IgD-negative memory B cell (primary cell): Measurements from ENCODE around the gene PCDH9. TPM values are rescaled to one million over a fixed set of nuclear protein-coding genes. Genes with fewer than 3 reads are reported as not detected.

Source experiments
- H3K27ac Mint-ChIP-seq, 3 donors: one replicate each; pipeline ENCODE4 v1.8.0; 2020 to 2022; ENCODE audit warnings: mild to moderate bottlenecking in 3 of 3, mixed read lengths in 3 of 3, moderate library complexity in 1 of 3
- H3K27me3 Mint-ChIP-seq: one replicate; pipeline ENCODE4 v1.8.0; 2021; ENCODE audit warnings: mixed read lengths
- H3K36me3 Mint-ChIP-seq: one replicate; pipeline ENCODE4 v1.8.0; 2020; ENCODE audit warnings: mild to moderate bottlenecking, mixed read lengths
- H3K4me1 Mint-ChIP-seq, 3 donors: one replicate each; pipeline ENCODE4 v1.8.0; 2020 to 2022; ENCODE audit warnings: mixed read lengths in 3 of 3, mild to moderate bottlenecking in 1 of 3
- H3K4me3 Mint-ChIP-seq, 4 donors: one replicate each; pipeline ENCODE4 v1.8.0; 2020 to 2022; ENCODE audit warnings: mild to moderate bottlenecking in 4 of 4, mixed read lengths in 4 of 4, moderate library complexity in 3 of 4
- H3K9me3 Mint-ChIP-seq, 3 donors: one replicate each; pipeline ENCODE4 v1.8.0; 2020 to 2021; ENCODE audit warnings: mixed read lengths in 3 of 3, mild to moderate bottlenecking in 1 of 3
- polyA plus RNA-seq: library from polyadenylated mRNA; unstranded; fragments of 300-500 nt; fragmentation: Illumina TruSeq; gene quantifications from one replicate; pipeline ENCODE4 v1.2.3, GENCODE V29; 2021

Gene PCDH9
- polyA plus RNA-seq, 1 donor from 2014 or later, result 2.3 TPM

- Mint-ChIP-seq H3K4me3 (no peak overlapping the region), H3K9me3 (peaks cover 0 to 2% (median 0%) of the 10 kb centered on the region in 3 donors), H3K27ac (no peak overlapping the region), H3K27me3 (no peaks in the 10 kb centered on the region), H3K36me3 (no peaks in the 10 kb centered on the region), H3K4me1 (no peaks in the 10 kb centered on the region)
Measured at GRCh38 chr13:66367356-66367755, 862.8 kb downstream of the PCDH9 start.

DNA sequence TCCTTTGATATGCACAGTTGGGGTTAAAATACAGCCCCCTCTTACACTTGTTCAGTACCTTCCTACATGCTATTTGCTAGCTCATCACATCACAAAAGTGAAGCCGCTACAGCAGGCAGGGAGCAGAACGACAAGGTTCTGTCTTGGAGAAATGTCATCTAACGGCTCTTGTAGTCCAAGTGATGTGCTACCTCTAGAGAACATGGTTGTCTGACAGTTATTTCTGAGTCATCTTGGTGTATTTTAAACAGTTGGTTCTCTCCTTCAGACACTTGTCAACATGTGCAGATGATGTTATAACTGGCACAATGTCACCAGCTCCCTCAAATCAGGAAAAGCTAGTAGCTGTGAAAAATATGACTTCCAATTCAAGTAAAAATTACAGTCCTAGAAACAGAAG, 865.0 kb downstream of the PCDH9 start:
- Mint-ChIP-seq H3K4me3 (no peak overlapping the region), H3K4me1 (no peaks in the 10 kb centered on the region), H3K36me3 (no peaks in the 10 kb centered on the region), H3K27ac (no peak overlapping the region), H3K9me3 (peaks cover 0 to 2% (median 2%) of the 10 kb centered on the region in 3 donors), H3K27me3 (no peaks in the 10 kb centered on the region)

DNA sequence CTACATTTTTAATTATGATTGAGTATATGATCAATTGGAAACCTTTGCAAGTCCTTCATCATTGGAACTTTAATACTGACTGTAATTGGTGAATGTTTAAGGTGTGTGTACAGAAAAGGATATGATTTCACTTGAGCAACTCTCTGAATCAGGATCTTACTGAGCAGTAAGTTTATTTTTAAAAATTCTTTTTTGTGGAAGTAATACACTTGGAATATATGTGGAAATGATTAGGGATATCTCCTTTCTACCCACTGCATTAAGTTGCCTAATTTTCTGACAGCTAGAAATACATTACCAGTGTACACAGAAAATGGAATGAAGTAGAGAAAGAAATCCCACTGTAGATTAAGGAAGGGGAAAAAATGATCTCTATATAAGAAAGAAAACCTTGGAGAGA, 865.8 kb downstream of the PCDH9 start:
- no peak overlapping the region for H3K4me3 Mint-ChIP-seq
- no peaks in the 10 kb centered on the region for H3K4me1 Mint-ChIP-seq
- H3K36me3 Mint-ChIP-seq, result no peaks in the 10 kb centered on the region
- no peak overlapping the region for H3K27ac Mint-ChIP-seq
- H3K9me3 Mint-ChIP-seq, result peaks cover 0 to 2% (median 2%) of the 10 kb centered on the region in 3 donors
- H3K27me3 Mint-ChIP-seq, result no peaks in the 10 kb centered on the region

GRCh38 chr13:66362485-66362884, 867.7 kb downstream of the PCDH9 start:
- Mint-ChIP-seq H3K9me3 (peaks cover 0 to 2% (median 2%) of the 10 kb centered on the region in 3 donors), H3K4me3 (no peak overlapping the region), H3K36me3 (no peaks in the 10 kb centered on the region), H3K27ac (no peak overlapping the region), H3K27me3 (no peaks in the 10 kb centered on the region), H3K4me1 (no peaks in the 10 kb centered on the region)

- Mint-ChIP-seq H3K9me3 (peaks cover 0 to 2% (median 2%) of the 10 kb centered on the region in 3 donors), H3K4me3 (no peak overlapping the region), H3K4me1 (no peaks in the 10 kb centered on the region), H3K27me3 (no peaks in the 10 kb centered on the region), H3K27ac (no peak overlapping the region), H3K36me3 (no peaks in the 10 kb centered on the region)
Measured at GRCh38 chr13:66359910-66360552, 870.1 kb downstream of the PCDH9 start.

DNA sequence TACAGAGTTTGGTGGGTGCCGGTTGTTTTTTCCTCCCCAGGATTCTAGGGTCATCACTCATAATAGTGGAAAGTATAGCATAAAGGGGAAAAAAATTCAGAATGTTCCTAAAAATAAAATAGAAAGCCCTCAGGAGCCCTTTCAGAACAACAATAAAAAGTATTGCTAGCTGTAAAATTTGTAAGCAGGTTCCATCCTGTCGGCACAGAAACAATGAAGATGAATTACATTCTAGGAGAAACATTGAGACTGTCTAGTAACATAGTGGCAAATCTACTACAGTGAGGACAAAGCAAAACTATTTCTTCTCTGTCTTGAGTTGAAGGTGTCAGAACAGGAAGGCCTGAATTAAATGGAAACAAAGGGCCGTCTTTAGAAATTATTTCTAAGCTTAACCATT, 870.7 kb downstream of the PCDH9 start:
- Mint-ChIP-seq H3K4me1 (no peaks in the 10 kb centered on the region), H3K36me3 (no peaks in the 10 kb centered on the region), H3K27ac (no peak overlapping the region), H3K27me3 (no peaks in the 10 kb centered on the region), H3K9me3 (peaks cover 0 to 2% (median 2%) of the 10 kb centered on the region in 3 donors), H3K4me3 (no peak overlapping the region)

DNA sequence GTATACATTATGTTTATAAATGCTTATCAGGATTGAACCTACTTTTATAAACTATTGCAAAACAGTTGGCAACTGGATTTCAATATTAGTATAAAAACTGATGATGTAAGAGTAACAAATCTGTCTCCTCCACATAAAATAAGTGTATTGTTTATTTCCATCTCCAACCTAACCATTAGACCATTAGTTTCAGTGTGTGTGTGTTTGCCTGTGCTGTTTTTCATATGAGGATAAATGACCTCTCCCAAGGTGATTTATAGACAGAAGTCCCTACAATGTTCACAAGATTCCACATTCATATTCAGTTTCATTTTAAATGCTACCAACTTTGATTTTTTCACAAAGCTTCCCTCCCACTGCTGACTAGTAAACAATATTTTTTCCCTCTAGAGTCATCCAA, 871.6 kb downstream of the PCDH9 start:
- Mint-ChIP-seq H3K4me3 (no peak overlapping the region), H3K4me1 (no peaks in the 10 kb centered on the region), H3K27me3 (no peaks in the 10 kb centered on the region), H3K36me3 (no peaks in the 10 kb centered on the region), H3K9me3 (peaks cover 0 to 2% (median 2%) of the 10 kb centered on the region in 3 donors), H3K27ac (no peak overlapping the region)

GRCh38 chr13:66357463-66357862, 872.7 kb downstream of the PCDH9 start:
- Mint-ChIP-seq H3K27me3 (no peaks in the 10 kb centered on the region), H3K9me3 (peaks cover 0 to 2% (median 0%) of the 10 kb centered on the region in 3 donors), H3K27ac (no peak overlapping the region), H3K36me3 (no peaks in the 10 kb centered on the region), H3K4me1 (no peaks in the 10 kb centered on the region), H3K4me3 (no peak overlapping the region)

DNA sequence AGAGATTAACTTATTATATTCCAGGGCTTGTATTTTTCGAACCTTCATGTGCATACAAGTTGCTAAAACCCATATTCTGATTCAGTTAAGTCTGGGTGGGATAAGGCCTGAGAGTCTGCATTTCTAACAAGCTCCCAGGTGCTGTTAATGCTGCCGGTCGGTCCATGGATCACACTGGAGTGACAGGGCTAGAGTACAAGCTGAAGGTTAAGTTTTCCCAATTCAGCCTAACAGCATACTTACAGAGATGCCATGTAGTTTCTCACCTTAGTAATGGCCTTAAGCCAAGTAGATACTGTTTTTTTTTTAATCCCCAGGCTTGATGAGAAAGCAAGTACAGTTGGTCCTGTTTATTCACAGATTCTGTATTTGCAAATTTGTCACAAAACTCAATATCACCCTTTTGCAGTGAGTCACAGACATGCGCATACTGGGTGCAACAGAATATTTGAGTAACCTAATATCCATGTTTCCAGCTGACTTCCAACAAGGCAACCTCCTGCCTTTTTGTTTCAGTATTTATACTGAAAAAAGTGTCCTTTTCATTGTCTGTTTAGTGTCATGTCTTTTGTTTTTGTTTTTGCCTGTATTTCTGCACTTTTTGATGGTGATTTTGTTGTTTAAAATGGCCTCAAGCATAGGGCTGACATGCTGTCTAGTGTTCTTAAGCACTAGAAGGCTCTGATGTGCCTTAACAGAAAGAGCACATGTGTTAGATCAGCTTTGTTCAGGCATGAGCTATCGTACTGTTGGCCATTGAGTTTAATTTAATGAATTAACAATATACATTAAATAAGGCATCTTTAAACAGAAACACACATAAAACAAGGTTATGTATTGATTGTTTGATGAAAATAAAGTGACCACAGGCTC, 875.0 kb downstream of the PCDH9 start:
- H3K27ac Mint-ChIP-seq, result no peak overlapping the region
- H3K4me3 Mint-ChIP-seq, result no peak overlapping the region
- no peaks in the 10 kb centered on the region for H3K36me3 Mint-ChIP-seq
- H3K27me3 Mint-ChIP-seq, result no peaks in the 10 kb centered on the region
- no peaks in the 10 kb centered on the region for H3K9me3 Mint-ChIP-seq
- no peaks in the 10 kb centered on the region for H3K4me1 Mint-ChIP-seq

- peaks cover 0 to 1% (median 0%) of the 10 kb centered on the region in 3 donors for H3K9me3 Mint-ChIP-seq
- no peaks in the 10 kb centered on the region for H3K4me1 Mint-ChIP-seq
- no peaks in the 10 kb centered on the region for H3K27me3 Mint-ChIP-seq
- H3K27ac Mint-ChIP-seq, result no peak overlapping the region
- no peaks in the 10 kb centered on the region for H3K36me3 Mint-ChIP-seq
- H3K4me3 Mint-ChIP-seq, result no peak overlapping the region
Measured at GRCh38 chr13:66353664-66354063, 876.5 kb downstream of the PCDH9 start.

DNA sequence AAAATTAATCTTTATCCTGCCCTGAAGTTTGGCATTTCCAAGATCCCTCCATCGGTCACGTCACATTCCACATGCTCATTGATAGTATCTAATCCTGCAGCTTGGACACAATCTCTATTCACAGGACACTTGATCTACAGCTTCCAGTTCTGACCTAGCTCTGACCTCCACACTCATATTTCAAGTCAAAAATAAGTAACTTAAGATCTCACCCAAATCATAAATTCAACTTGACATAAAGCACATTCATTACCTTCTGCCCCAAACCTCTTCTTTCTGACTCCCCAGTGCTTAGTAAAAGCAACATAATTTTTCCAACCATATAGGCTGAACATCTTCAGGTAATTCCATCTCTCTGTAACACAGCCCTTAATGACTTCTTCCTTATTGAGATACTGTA, 880.2 kb downstream of the PCDH9 start:
- Mint-ChIP-seq H3K4me3 (no peak overlapping the region), H3K27ac (no peak overlapping the region), H3K4me1 (no peaks in the 10 kb centered on the region), H3K27me3 (no peaks in the 10 kb centered on the region), H3K36me3 (no peaks in the 10 kb centered on the region), H3K9me3 (peaks cover 0 to 4% (median 0%) of the 10 kb centered on the region in 3 donors)

- Mint-ChIP-seq H3K27ac (no peak overlapping the region), H3K9me3 (peaks cover 0 to 4% (median 0%) of the 10 kb centered on the region in 3 donors), H3K27me3 (no peaks in the 10 kb centered on the region), H3K4me3 (no peak overlapping the region), H3K4me1 (no peaks in the 10 kb centered on the region), H3K36me3 (no peaks in the 10 kb centered on the region)
Measured at GRCh38 chr13:66348745-66349690, 881.1 kb downstream of the PCDH9 start.

DNA sequence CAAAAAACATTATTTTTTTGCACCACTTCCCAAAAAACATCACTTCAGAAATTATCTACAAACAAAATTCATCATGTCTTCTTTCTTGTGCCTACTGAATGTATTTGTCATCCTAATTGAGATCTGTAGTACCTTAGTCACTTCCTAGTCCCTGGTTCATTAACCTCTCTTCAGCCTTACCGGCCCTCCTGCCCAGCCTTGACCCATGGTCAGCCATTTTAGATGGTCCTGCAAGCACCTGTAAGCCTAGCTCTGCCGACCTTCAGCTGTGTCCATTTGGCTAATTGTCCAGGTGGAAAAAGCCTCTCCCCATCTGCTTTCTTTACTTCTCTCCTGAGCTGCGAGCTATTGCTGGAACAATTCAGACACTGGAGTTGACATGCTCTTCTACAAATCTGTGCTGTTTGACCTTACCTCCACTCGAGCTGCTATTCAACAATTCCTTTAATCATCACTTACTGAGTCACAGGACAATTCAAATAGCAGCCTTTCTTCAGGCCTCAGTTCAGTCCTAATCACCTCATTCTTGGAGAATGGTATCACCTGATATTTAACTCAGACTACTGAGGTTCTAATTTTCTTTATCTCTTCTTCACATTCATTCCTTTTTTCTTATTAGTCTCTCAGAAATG, 882.5 kb downstream of the PCDH9 start:
- Mint-ChIP-seq H3K9me3 (peaks cover 0 to 6% (median 0%) of the 10 kb centered on the region in 3 donors), H3K4me3 (no peak overlapping the region), H3K27me3 (no peaks in the 10 kb centered on the region), H3K27ac (no peak overlapping the region), H3K4me1 (no peaks in the 10 kb centered on the region), H3K36me3 (no peaks in the 10 kb centered on the region)

GRCh38 chr13:66345971-66346370, 884.2 kb downstream of the PCDH9 start:
- no peaks in the 10 kb centered on the region for H3K27me3 Mint-ChIP-seq
- H3K4me3 Mint-ChIP-seq, result no peak overlapping the region
- H3K36me3 Mint-ChIP-seq, result no peaks in the 10 kb centered on the region
- H3K27ac Mint-ChIP-seq, result no peak overlapping the region
- peaks cover 0 to 6% (median 0%) of the 10 kb centered on the region in 3 donors for H3K9me3 Mint-ChIP-seq
- H3K4me1 Mint-ChIP-seq, result no peaks in the 10 kb centered on the region

DNA sequence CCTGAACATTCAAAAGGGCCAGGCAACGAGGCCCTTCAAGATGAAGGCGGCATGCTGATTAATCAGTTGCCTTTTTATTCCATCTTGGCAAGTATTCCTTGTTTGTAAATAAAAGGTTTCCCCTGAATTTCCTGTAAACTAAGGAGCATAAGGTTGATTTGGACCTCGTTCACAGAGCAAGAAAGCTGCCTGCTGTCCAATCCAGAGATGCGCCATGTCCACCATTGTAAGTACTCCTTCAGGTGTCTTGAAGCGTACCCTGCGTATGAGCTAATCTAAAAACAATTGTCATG, 884.7 kb downstream of the PCDH9 start:
- Mint-ChIP-seq H3K36me3 (no peaks in the 10 kb centered on the region), H3K9me3 (peaks cover 0 to 6% (median 0%) of the 10 kb centered on the region in 3 donors), H3K27me3 (no peaks in the 10 kb centered on the region), H3K27ac (no peak overlapping the region), H3K4me3 (no peak overlapping the region), H3K4me1 (no peaks in the 10 kb centered on the region)
